ENCODE results near the gene CD1B. TPM values are rescaled to one million over a fixed set of nuclear protein-coding genes. Genes with fewer than 3 reads are reported as not detected.

The CD1B gene
- total RNA-seq, 2 donors from 2014 or later = not detected

DNA sequence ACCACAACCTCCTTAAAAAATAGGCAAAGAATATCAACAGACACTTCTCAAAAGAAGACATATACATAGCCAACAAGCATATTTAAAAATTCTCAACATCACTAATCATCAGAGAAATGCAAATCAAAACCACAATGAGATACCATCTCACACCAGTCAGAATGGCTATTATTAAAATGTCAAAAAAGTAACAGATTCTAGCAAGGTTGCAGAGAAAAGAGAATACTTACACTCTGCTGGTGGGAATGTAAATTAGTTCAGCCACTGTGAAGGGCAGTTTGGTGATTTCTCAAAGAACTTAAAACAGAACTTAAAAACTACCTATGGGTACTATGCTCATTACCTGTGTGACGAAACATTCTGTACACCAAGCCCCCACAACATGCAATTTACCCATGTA is 20.7 kb downstream of the CD1B start:
- Histone ChIP-seq H3K27ac (ENCODE audit: low read depth, low read length) (no peak overlapping the region), H3K4me1 (ENCODE audit: control insufficient read depth, insufficient read depth, low read length) (no peaks in the 10 kb centered on the region), H3K4me3 (ENCODE audit: low read length) (no peak overlapping the region), H3K36me3 (ENCODE audit: control insufficient read depth, insufficient read depth, low read length) (no peaks in the 10 kb centered on the region), H3K9me3 (ENCODE audit: control insufficient read depth, low read length) (peaks cover 6% of the 10 kb centered on the region), H3K27me3 (ENCODE audit: control insufficient read depth, insufficient read depth, low read length, poor library complexity, severe bottlenecking) (no peaks in the 10 kb centered on the region), H3K9ac (ENCODE audit: extremely low read depth, low read length, poor library complexity, severe bottlenecking) (no peak overlapping the region)
- Mint-ChIP-seq H3K9me3 (peaks cover 17% of the 10 kb centered on the region), H3K36me3 (ENCODE audit: low read depth) (no peaks in the 10 kb centered on the region), H3K4me1 (no peaks in the 10 kb centered on the region), H3K27me3 (ENCODE audit: insufficient read depth) (no peaks in the 10 kb centered on the region), H3K4me3 (no peak overlapping the region), H3K27ac (no peak overlapping the region)
- DNase-seq = no peak
- TF ChIP-seq, protein P1, sequence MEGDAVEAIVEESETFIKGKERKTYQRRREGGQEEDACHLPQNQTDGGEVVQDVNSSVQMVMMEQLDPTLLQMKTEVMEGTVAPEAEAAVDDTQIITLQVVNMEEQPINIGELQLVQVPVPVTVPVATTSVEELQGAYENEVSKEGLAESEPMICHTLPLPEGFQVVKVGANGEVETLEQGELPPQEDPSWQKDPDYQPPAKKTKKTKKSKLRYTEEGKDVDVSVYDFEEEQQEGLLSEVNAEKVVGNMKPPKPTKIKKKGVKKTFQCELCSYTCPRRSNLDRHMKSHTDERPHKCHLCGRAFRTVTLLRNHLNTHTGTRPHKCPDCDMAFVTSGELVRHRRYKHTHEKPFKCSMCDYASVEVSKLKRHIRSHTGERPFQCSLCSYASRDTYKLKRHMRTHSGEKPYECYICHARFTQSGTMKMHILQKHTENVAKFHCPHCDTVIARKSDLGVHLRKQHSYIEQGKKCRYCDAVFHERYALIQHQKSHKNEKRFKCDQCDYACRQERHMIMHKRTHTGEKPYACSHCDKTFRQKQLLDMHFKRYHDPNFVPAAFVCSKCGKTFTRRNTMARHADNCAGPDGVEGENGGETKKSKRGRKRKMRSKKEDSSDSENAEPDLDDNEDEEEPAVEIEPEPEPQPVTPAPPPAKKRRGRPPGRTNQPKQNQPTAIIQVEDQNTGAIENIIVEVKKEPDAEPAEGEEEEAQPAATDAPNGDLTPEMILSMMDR (conservative IDR thresholded peaks at IDR 0.05) = no peak
- WGBS, 2 experiments (ENCODE audit: insufficient coverage in 1 of 2, insufficient read length in 1 of 2) = 79% methylated on average over 1 of the region's 1 CpG; no CpG with 5 or more reads in 1 of the 2 experiments

GRCh38 chr1:158295791-158296190 is 35.5 kb downstream of the CD1B start:
- no peak overlapping the region for H3K4me3 ChIP-seq (ENCODE audit: low read length)
- Mint-ChIP-seq H3K4me1 (no peaks in the 10 kb centered on the region), H3K27ac (no peak overlapping the region), H3K9me3 (no peaks in the 10 kb centered on the region), H3K27me3 (ENCODE audit: insufficient read depth) (no peaks in the 10 kb centered on the region), H3K36me3 (ENCODE audit: low read depth) (no peaks in the 10 kb centered on the region), H3K4me3 (no peak overlapping the region)
- 96% methylated on average over 2 of the region's 2 CpGs; no CpG with 5 or more reads in 1 of the 2 experiments for WGBS, 2 experiments (ENCODE audit: insufficient coverage in 1 of 2, insufficient read length in 1 of 2)
- no peaks in the 10 kb centered on the region for H3K9me3 ChIP-seq (ENCODE audit: control insufficient read depth, low read length)
- no peaks in the 10 kb centered on the region for H3K4me1 ChIP-seq (ENCODE audit: control insufficient read depth, insufficient read depth, low read length)
- H3K36me3 ChIP-seq (ENCODE audit: control insufficient read depth, insufficient read depth, low read length) = no peaks in the 10 kb centered on the region
- no peak for DNase-seq
- no peak overlapping the region for H3K9ac ChIP-seq (ENCODE audit: extremely low read depth, low read length, poor library complexity, severe bottlenecking)
- no peak overlapping the region for H3K27ac ChIP-seq (ENCODE audit: low read depth, low read length)
- TF ChIP-seq, protein P1 (conservative IDR thresholded peaks at IDR 0.05) = no peak
- H3K27me3 ChIP-seq (ENCODE audit: control insufficient read depth, insufficient read depth, low read length, poor library complexity, severe bottlenecking) = no peaks in the 10 kb centered on the region

DNA sequence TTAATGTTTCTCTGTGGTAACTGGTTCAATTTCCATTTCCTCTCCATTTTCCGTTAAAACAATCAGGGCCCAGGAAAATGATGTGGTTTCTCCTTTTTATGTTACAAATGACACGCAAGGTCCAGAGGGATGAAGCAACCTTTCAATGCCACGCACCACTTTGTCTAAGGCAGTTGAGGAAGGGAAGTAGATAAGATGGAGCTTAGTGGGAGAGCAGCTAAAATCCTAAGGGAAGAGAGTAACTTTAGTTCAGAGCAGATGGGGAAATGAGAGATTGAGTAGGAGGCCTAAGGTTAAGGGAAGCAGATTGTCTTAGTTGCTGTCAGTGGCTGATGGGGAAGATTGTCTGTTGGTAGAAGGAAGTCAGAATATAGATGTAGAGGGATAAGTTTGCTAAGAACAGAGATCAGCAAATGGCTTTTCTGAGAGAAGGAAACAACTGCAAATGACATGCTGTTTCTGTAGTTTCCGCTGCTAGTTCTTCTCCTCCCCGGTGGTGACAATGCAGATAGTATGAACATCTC is 40.9 kb downstream of the CD1B start:
- TF ChIP-seq, protein P1 (conservative IDR thresholded peaks at IDR 0.05) = no peak
- WGBS, 2 experiments (ENCODE audit: insufficient coverage in 1 of 2, insufficient read length in 1 of 2) = 94 to 100% methylated on average over 2 to 5 of the region's 5 CpGs

More for the DNA sequence above, 40.9 kb downstream of the CD1B start:
- no peak for DNase-seq
- H3K9ac ChIP-seq (ENCODE audit: extremely low read depth, low read length, poor library complexity, severe bottlenecking) = no peak overlapping the region
- Mint-ChIP-seq H3K9me3 (no peaks in the 10 kb centered on the region), H3K27ac (no peak overlapping the region), H3K4me3 (no peak overlapping the region), H3K36me3 (ENCODE audit: low read depth) (no peaks in the 10 kb centered on the region), H3K4me1 (peaks cover 15% of the 10 kb centered on the region), H3K27me3 (ENCODE audit: insufficient read depth) (no peaks in the 10 kb centered on the region)
- no peak overlapping the region for H3K27ac ChIP-seq (ENCODE audit: low read depth, low read length)
- H3K4me3 ChIP-seq (ENCODE audit: low read length) = no peak overlapping the region
- H3K9me3 ChIP-seq (ENCODE audit: control insufficient read depth, low read length) = no peaks in the 10 kb centered on the region
- no peaks in the 10 kb centered on the region for H3K36me3 ChIP-seq (ENCODE audit: control insufficient read depth, insufficient read depth, low read length)
- peaks cover 3% of the 10 kb centered on the region for H3K4me1 ChIP-seq (ENCODE audit: control insufficient read depth, insufficient read depth, low read length)
- no peaks in the 10 kb centered on the region for H3K27me3 ChIP-seq (ENCODE audit: control insufficient read depth, insufficient read depth, low read length, poor library complexity, severe bottlenecking)

All from endodermal cell (in vitro differentiated cells).